Epithelial cell of proximal tubule (primary cell): Measurements from ENCODE around the gene SYCE3. TPM values are rescaled to one million over a fixed set of nuclear protein-coding genes. Genes with fewer than 3 reads are reported as not detected.

ENCODE experiments used
- DNase-seq: peaks from one replicate; pipeline ENCODE4 v3.0.0-alpha.2; 2011; ENCODE audit warnings: low read depth
- H3K4me3 ChIP-seq: 2 replicates; pipeline ENCODE4 v1.5.1; 2011; ENCODE audit warnings: low read depth, mild to moderate bottlenecking, low read length
- CTCF ChIP-seq: conservative IDR thresholded peaks from 2 replicates; pipeline ENCODE4 v1.5.1; 2012; ENCODE audit warnings: low read depth, mild to moderate bottlenecking, low read length
- total RNA-seq: library from RNA; depleted of rRNA; stranded (reverse); fragments of >200 nt; gene quantifications from 2 replicates; pipeline ENCODE4 v1.2.3, GENCODE V29; 2015

SYCE3 gene
- total RNA-seq, 1 donor from 2014 or later = 1.0 TPM

DNA sequence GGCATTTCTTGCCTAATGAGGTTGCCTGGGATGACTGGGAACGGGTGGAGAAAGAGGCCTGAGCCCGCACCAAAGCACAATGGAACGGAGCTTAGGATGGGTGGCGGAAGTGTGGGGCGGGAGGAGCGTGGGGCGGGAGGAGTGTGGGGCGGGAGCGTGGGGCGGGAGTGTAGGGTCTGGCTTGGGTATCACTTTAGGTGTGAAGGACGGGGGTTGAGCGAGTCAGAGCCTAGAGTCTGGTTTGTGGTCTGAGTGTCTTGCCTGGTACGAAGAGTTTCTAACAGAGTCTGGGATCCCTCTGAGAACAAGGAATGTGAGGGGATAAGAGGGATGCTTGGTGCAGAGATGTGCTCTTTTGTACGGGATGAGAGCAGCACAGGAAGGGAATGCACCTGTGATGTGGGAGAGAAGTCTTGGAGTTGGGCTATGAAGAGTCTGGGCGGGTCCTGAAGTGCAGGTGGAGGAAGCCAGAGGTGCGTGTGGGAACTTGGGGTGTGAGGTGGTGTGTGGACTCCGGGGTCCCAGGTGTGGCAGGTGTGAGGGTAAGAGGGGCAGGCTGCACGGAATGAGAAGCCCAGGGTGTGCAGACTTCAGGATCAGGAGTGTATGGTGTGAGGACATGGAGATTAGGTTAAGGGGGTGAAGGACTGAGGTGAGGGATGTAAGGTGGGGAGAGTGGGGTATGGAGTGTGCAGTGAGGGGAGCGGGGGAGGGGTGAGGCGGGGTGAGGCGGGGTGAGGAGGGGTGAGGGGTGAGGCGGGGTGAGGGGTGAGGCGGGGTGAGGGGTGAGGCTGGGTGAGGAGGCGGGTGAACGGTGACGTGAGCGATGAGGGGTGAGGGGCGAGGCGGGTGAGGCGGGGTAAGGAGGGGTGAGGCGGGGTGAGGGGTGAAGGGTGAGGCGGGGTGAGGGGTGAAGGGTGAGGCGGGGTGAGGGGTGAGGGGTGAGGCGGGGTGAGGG is 1.0 kb downstream of the SYCE3 start:
- no peak for TF ChIP-seq CTCF
- H3K4me3 ChIP-seq = no peak overlapping the region
- no peak for DNase-seq

GRCh38 chr22:50560034-50560433 is 2.7 kb downstream of the SYCE3 start:
- no peak for DNase-seq
- TF ChIP-seq CTCF = no peak

DNA sequence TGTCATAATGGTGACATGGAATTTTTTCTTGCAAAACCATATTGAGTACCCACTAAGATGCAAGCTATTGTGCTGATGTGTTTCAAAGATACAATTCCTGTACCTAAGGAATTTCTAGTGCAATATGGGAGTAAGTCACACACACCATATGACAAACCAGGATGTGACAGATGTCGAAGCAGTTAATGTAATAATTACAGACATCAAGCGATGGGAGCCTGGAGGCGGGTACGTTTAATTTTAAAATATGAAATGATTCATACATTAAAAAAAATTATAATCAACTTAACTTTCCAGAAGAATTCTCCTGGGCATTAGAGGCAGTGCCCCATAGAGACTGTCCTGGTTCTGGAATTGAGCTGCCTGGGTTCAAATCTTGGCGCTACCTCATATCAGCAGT is 6.0 kb downstream of the SYCE3 start:
- no peak for TF ChIP-seq CTCF
- DNase-seq = no peak
- no peak overlapping the region for H3K4me3 ChIP-seq

More at GRCh38 chr22:50560034-50560433, 2.7 kb downstream of the SYCE3 start:
- no peak overlapping the region for H3K4me3 ChIP-seq

DNA sequence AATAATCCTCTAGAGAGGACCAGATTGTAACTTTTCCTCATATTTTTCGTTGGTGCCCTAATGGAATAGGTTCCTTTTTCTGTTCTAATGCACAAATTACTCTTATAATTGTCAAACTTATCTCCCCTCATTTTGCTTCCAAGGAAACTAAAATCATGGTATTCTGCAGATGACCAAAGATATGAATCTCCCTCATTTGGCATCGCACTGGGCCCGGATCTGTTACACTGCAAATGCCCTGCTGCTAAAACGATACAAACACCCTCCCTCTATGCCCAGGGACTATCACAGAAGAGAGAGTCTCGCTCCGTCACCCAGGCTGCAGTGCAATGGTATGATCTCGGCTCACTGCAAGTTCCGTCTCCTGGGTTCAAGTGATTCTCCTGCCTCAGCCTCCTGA is 9.4 kb downstream of the SYCE3 start:
- TF ChIP-seq CTCF = no peak
- H3K4me3 ChIP-seq = no peak overlapping the region
- DNase-seq = no peak

DNA sequence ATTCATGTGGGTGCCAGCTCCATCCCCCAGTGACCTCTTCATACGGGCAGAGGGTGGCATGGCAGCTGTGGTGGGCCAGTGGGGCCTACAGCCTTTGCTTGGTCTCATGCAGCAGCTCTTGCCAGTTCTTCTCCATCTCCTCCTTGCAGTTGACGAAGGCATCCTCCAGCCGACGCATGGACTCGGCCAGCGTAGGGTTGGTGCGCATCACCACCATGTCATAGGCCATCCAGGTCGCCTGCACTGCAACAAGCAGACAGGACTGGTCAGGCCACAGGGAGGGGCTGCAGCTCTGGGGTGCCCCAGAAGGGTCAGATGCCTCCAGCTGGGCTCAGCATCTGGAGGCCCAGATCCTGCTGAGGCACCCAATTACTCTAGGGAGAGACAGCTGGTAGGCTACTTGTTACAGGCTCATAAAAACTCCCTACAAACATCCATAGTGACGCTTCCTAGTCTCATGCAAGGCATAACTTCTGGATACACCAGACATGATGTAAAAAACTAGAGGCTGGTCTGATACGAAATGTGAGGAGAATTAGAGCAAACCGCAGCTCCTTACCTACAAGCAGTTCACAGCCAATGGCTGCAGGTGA is 11.5 kb downstream of the SYCE3 start:
- TF ChIP-seq CTCF = no peak
- H3K4me3 ChIP-seq = no peak overlapping the region
- no peak for DNase-seq

GRCh38 chr22:50550395-50550794 is 12.3 kb downstream of the SYCE3 start:
- H3K4me3 ChIP-seq = no peak overlapping the region
- no peak for TF ChIP-seq CTCF
- no peak for DNase-seq
